Measurements from ENCODE around the gene P3H3.

The P3H3 gene

DNA sequence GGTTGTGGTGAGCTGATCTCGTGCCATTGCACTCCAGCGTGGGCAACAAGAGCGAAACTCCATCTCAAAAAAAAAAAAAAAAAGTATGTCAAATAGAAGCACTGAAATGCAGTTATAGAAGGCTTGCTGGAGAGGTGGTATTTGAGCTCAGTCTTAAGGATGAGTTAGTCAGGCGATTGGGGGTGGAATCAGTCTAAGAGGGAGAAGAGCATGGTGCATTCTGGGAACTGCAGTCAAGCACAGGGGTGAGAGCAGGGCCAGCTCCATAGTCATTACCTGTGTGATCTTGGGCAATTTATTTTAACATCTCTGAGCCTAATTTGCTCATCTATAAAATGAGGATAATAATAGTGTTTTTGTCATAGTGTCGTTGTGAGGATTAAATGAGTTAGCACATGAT lies 6.7 kb downstream of the P3H3 start:
- H3K4me3 ChIP-seq (replicated peaks; ENCODE audit: low read depth, low read length) = no peak overlapping the region
- no peaks in the 10 kb centered on the region for H3K36me3 ChIP-seq (ENCODE audit: control insufficient read depth, insufficient read depth, low read length)
- no peak for DNase-seq (ENCODE audit: extremely low read depth, insufficient read length)
- TF ChIP-seq, protein P1, sequence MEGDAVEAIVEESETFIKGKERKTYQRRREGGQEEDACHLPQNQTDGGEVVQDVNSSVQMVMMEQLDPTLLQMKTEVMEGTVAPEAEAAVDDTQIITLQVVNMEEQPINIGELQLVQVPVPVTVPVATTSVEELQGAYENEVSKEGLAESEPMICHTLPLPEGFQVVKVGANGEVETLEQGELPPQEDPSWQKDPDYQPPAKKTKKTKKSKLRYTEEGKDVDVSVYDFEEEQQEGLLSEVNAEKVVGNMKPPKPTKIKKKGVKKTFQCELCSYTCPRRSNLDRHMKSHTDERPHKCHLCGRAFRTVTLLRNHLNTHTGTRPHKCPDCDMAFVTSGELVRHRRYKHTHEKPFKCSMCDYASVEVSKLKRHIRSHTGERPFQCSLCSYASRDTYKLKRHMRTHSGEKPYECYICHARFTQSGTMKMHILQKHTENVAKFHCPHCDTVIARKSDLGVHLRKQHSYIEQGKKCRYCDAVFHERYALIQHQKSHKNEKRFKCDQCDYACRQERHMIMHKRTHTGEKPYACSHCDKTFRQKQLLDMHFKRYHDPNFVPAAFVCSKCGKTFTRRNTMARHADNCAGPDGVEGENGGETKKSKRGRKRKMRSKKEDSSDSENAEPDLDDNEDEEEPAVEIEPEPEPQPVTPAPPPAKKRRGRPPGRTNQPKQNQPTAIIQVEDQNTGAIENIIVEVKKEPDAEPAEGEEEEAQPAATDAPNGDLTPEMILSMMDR (IDR thresholded peaks at IDR 0.05; ENCODE audit: insufficient read depth, low read length, poor library complexity, severe bottlenecking) = no peak
- peaks cover 3% of the 10 kb centered on the region for H3K27me3 ChIP-seq (replicated peaks; ENCODE audit: control insufficient read depth, insufficient read depth, low read length)

GRCh38 chr12:6836851-6837250 lies 8.6 kb downstream of the P3H3 start:
- DNase-seq (ENCODE audit: extremely low read depth, insufficient read length) = no peak
- H3K27me3 ChIP-seq (replicated peaks; ENCODE audit: control insufficient read depth, insufficient read depth, low read length) = no peaks in the 10 kb centered on the region
- TF ChIP-seq, protein P1 (IDR thresholded peaks at IDR 0.05; ENCODE audit: insufficient read depth, low read length, poor library complexity, severe bottlenecking) = no peak
- H3K36me3 ChIP-seq (ENCODE audit: control insufficient read depth, insufficient read depth, low read length) = no peaks in the 10 kb centered on the region
- no peak overlapping the region for H3K4me3 ChIP-seq (replicated peaks; ENCODE audit: low read depth, low read length)

DNA sequence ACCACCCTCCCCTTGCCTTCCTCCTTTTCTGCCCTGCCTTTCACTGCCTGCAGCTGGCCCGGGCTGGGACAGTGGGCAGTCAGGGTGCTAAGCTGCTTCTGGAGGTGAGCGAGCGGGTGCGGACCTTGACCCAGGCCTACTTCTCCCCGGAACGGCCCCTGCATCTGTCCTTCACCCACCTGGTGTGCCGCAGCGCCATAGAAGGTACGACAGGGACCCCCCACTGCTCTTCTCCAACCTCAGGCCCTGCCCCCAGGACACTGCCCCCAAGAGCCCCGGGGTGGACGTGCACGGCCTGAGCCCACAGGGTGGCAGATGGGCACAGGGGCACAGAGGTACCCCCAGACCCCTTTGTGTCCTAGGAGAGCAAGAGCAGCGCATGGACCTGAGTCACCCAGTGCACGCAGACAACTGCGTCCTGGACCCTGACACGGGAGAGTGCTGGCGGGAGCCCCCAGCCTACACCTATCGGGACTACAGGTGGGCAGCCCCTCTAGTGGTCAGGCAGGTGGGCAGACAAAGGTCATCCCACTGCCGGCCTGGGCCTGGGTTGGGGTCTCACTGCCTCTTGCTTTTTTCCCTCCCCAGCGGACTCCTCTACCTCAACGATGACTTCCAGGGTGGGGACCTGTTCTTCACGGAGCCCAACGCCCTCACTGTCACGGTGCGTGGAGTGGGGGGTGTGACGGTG lies 9.3 kb downstream of the P3H3 start:
- DNase-seq (ENCODE audit: extremely low read depth, insufficient read length) = no peak
- Histone ChIP-seq H3K4me3 (replicated peaks; ENCODE audit: low read depth, low read length) (no peak overlapping the region), H3K27me3 (replicated peaks; ENCODE audit: control insufficient read depth, insufficient read depth, low read length) (no peaks in the 10 kb centered on the region), H3K36me3 (ENCODE audit: control insufficient read depth, insufficient read depth, low read length) (no peaks in the 10 kb centered on the region)
- TF ChIP-seq, protein P1 (IDR thresholded peaks at IDR 0.05; ENCODE audit: insufficient read depth, low read length, poor library complexity, severe bottlenecking) = no peak

DNA sequence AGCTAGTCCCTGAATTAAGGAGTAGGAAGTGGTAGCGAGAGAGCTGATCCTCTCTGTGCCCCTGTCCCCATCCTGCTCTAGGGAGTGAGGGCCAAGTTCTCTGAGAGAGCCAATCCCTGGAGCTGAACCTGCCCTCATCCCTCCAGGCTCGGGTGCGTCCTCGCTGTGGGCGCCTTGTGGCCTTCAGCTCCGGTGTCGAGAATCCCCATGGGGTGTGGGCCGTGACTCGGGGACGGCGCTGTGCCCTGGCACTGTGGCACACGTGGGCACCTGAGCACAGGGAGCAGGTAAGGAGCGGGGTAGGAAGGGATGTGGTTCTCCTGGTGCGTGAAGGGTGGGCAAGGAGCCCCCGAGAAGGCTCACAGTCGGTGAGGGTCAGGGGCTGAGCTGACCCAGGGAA lies 10.6 kb downstream of the P3H3 start:
- Histone ChIP-seq H3K27me3 (replicated peaks; ENCODE audit: control insufficient read depth, insufficient read depth, low read length) (no peaks in the 10 kb centered on the region), H3K4me3 (replicated peaks; ENCODE audit: low read depth, low read length) (no peak overlapping the region), H3K36me3 (ENCODE audit: control insufficient read depth, insufficient read depth, low read length) (no peaks in the 10 kb centered on the region)
- TF ChIP-seq, protein P1 (IDR thresholded peaks at IDR 0.05; ENCODE audit: insufficient read depth, low read length, poor library complexity, severe bottlenecking) = no peak
- no peak for DNase-seq (ENCODE audit: extremely low read depth, insufficient read length)

DNA sequence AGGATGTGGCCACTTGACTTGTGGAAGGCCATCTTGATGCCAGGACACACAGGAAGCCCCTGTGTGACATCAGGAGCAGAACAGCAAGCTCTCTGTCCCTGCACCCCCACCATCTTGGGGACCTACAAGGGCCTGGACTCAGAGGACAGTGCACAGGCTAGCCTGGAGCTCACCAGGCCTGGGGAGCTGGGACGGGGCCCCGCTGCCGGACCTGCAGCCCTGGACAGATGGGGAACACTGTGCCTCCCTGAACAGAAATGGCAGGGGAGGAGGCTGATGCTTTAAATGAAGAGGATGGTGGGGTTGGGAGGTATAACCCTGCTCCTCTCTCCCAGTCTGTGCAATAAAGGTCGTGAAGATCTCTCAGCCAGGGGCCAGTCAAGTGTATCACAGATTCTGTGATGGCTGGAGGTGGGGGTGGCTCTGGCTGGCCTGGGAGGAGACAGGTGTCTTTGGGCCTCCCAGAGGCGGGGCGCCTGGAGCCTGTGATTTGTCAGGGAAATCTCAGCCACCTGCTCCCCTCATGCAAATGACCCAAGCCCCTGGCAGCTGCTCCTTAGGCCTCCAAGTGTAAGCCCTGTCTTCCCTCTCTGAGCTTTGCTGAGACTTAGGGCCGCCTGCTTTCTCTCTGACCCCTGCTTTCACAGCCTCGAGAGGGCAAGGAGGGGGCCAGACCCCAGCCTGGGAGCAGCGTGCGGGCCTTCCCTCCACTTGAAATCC lies 11.4 kb downstream of the P3H3 start:
- TF ChIP-seq, protein P1 (IDR thresholded peaks at IDR 0.05; ENCODE audit: insufficient read depth, low read length, poor library complexity, severe bottlenecking) = no peak
- Histone ChIP-seq H3K36me3 (ENCODE audit: control insufficient read depth, insufficient read depth, low read length) (no peaks in the 10 kb centered on the region), H3K4me3 (replicated peaks; ENCODE audit: low read depth, low read length) (no peak overlapping the region), H3K27me3 (replicated peaks; ENCODE audit: control insufficient read depth, insufficient read depth, low read length) (no peaks in the 10 kb centered on the region)
- DNase-seq (ENCODE audit: extremely low read depth, insufficient read length) = peak; percentile 66

Data from GM06990 (cell line).